GM19452 (cell line): ENCODE measurements around the gene SNAP25.

ENCODE experiments used
- ATAC-seq: cut with Tn5 transposase; IDR thresholded peaks from one replicate; pipeline ENCODE4 v1.9.1; 2021; ENCODE audit not compliant: unreplicated experiment

The SNAP25 gene

GRCh38 chr20:10218536-10219451 lies at the start of gene SNAP25:
Gene SNAP25 (plus strand): TSS chr20:10218830. CDS start chr20:10275492, 56,662 bp downstream.
- no peak for ATAC-seq

- no peak for ATAC-seq
Observed at GRCh38 chr20:10169752-10170151, 48.9 kb upstream of the SNAP25 start.

- no peak for ATAC-seq
Observed at GRCh38 chr20:10170261-10170660, 48.4 kb upstream of the SNAP25 start.

GRCh38 chr20:10171864-10172751 lies 46.5 kb upstream of the SNAP25 start:
- ATAC-seq, result no peak

- ATAC-seq, result no peak
Observed at GRCh38 chr20:10172998-10173655, 45.5 kb upstream of the SNAP25 start.

- ATAC-seq, result no peak
Observed at GRCh38 chr20:10174400-10174799, 44.2 kb upstream of the SNAP25 start.

- ATAC-seq, result no peak
Observed at GRCh38 chr20:10177326-10177725, 41.3 kb upstream of the SNAP25 start.

GRCh38 chr20:10178091-10178490 lies 40.5 kb upstream of the SNAP25 start:
- no peak for ATAC-seq

- no peak for ATAC-seq
Observed at GRCh38 chr20:10178727-10179313, 39.8 kb upstream of the SNAP25 start.

GRCh38 chr20:10179574-10180298 lies 38.9 kb upstream of the SNAP25 start:
- ATAC-seq, result no peak

- ATAC-seq, result no peak
Observed at GRCh38 chr20:10180651-10181235, 37.9 kb upstream of the SNAP25 start.

GRCh38 chr20:10185741-10186558 lies 32.7 kb upstream of the SNAP25 start:
- no peak for ATAC-seq

- ATAC-seq, result no peak
Observed at GRCh38 chr20:10190456-10190855, 28.2 kb upstream of the SNAP25 start.

- no peak for ATAC-seq
Observed at GRCh38 chr20:10192171-10192570, 26.5 kb upstream of the SNAP25 start.

- ATAC-seq, result no peak
Observed at GRCh38 chr20:10194166-10194565, 24.5 kb upstream of the SNAP25 start.

GRCh38 chr20:10200330-10200729 lies 18.3 kb upstream of the SNAP25 start:
- ATAC-seq, result no peak

- ATAC-seq, result no peak
Observed at GRCh38 chr20:10201321-10201870, 17.2 kb upstream of the SNAP25 start.

- ATAC-seq, result no peak
Observed at GRCh38 chr20:10209091-10209490, 9.5 kb upstream of the SNAP25 start.

- ATAC-seq, result no peak
Observed at GRCh38 chr20:10213526-10213925, 5.1 kb upstream of the SNAP25 start.
